HG03139 (cell line): ENCODE results near the gene ZNF24.

Experiments used
- ATAC-seq: cut with Tn5 transposase; IDR thresholded peaks from one replicate; pipeline ENCODE4 v1.9.1; 2021; ENCODE audit not compliant: unreplicated experiment

The ZNF24 gene

GRCh38 chr18:35355140-35355618, 11.0 kb upstream of the ZNF24 start:
- peak; percentile 95 for ATAC-seq

GRCh38 chr18:35352778-35353177, 8.6 kb upstream of the ZNF24 start:
- no peak for ATAC-seq

GRCh38 chr18:35352283-35352682, 8.1 kb upstream of the ZNF24 start:
- ATAC-seq: no peak

GRCh38 chr18:35348001-35348400, 3.8 kb upstream of the ZNF24 start:
- ATAC-seq: no peak

GRCh38 chr18:35345950-35346349, 1.7 kb upstream of the ZNF24 start:
- ATAC-seq: no peak

- peak; percentile 26 for ATAC-seq
These were observed 1.3 kb upstream of the ZNF24 start for GRCh38 chr18:35345460-35345921.

GRCh38 chr18:35344736-35345459, 678 bp upstream of the ZNF24 start:
- ATAC-seq: no peak

- ATAC-seq: no peak
These were observed 708 bp downstream of the ZNF24 start for GRCh38 chr18:35343488-35343935.

- ATAC-seq: no peak
These were observed 6.9 kb downstream of the ZNF24 start for GRCh38 chr18:35337286-35337685.

GRCh38 chr18:35335866-35336265, 8.4 kb downstream of the ZNF24 start:
- ATAC-seq: no peak

GRCh38 chr18:35334821-35335220, 9.4 kb downstream of the ZNF24 start:
- ATAC-seq: no peak

GRCh38 chr18:35334212-35334611, 10.0 kb downstream of the ZNF24 start:
- no peak for ATAC-seq

- ATAC-seq: no peak
These were observed 12.7 kb downstream of the ZNF24 start for GRCh38 chr18:35331367-35332087.

GRCh38 chr18:35328868-35329267, 15.4 kb downstream of the ZNF24 start:
- ATAC-seq: no peak

- no peak for ATAC-seq
These were observed 17.4 kb downstream of the ZNF24 start for GRCh38 chr18:35326695-35327387.

- ATAC-seq: no peak
These were observed 19.1 kb downstream of the ZNF24 start for GRCh38 chr18:35324926-35325655.

GRCh38 chr18:35322486-35323458, 21.4 kb downstream of the ZNF24 start:
- ATAC-seq: no peak

- ATAC-seq: no peak
These were observed 32.7 kb downstream of the ZNF24 start for GRCh38 chr18:35311496-35311895.

GRCh38 chr18:35306588-35307250, 37.5 kb downstream of the ZNF24 start:
- ATAC-seq: no peak
